GM12878 (cell line): ENCODE results near the gene KIF1C. TPM values are rescaled to one million over a fixed set of nuclear protein-coding genes. Genes with fewer than 3 reads are reported as not detected.

ENCODE experiments used
- ATAC-seq: fragments of 200-7000 bp; cut with Tn5 transposase; 3 replicates; pipeline ENCODE4 v1.9.1; 2020; ENCODE audit warnings: mild to moderate bottlenecking, moderate library complexity
- BruUV-seq: library from RNA; stranded (reverse); fragments of 400-500 nt; replicated peaks from 2 replicates; lab custom pipeline; 2021; lab: Mats Ljungman, UMichigan
- CTCF ChIA-PET: fragments of 300-600 bp; sonication (Branson Sonifier 250); formaldehyde crosslinking; extraction: SDS; loops from one replicate; lab custom pipeline; 2021; ENCODE audit warnings: inconsistent platforms; lab: Yijun Ruan, JAX
- POLR2A ChIA-PET: fragments of 350-600 bp; formaldehyde crosslinking; extraction: SDS; loops from one replicate; lab custom pipeline; 2021; ENCODE audit warnings: inconsistent platforms; lab: Charles Lee
- RAD21 ChIA-PET: fragments of 300-600 bp; sonication (Branson Sonifier 250); formaldehyde crosslinking; loops from one replicate; lab custom pipeline; 2023; ENCODE audit warnings: antibody characterized with exemption; ENCODE audit not compliant: unreplicated experiment; lab: Charles Lee
- SMC1A ChIA-PET: fragments of 300-600 bp; sonication (Branson Sonifier 250); formaldehyde crosslinking; loops from one replicate; lab custom pipeline; 2023; ENCODE audit not compliant: unreplicated experiment, uncharacterized antibody; lab: Charles Lee
- DNase-seq: peaks from one replicate; pipeline ENCODE4 v3.0.0-alpha.2; 2011; ENCODE audit warnings: low read depth, low spot score
- FAIRE-seq: peaks from 3 replicates; lab custom pipeline; 2011; peaks lifted over from hg19 to GRCh38; lab: Jason Lieb, UNC
- H2AFZ ChIP-seq: 2 replicates; pipeline ENCODE4 v1.6.0; 2011; ENCODE audit warnings: low read depth, low read length, control low read depth; ENCODE audit not compliant: control insufficient read depth
- H3K27ac ChIP-seq: 2 replicates; pipeline ENCODE4 v1.5.1; 2011; ENCODE audit warnings: control low read depth; ENCODE audit not compliant: control insufficient read depth, insufficient read depth
- H3K27me3 ChIP-seq, 2 experiments: replicated peaks in 1 of 2; 2 replicates each; pipeline versions ENCODE4 v1.6.0 to v1.6.1; 2011; ENCODE audit warnings: low read length in 1 of 2; ENCODE audit not compliant: control insufficient read depth in 2 of 2, insufficient read depth in 2 of 2
- H3K36me3 ChIP-seq, 2 experiments: 2 replicates each; pipeline ENCODE4 v1.5.1; 2011; ENCODE audit warnings: low read length in 1 of 2; ENCODE audit not compliant: control insufficient read depth in 2 of 2, insufficient read depth in 2 of 2
- H3K4me1 ChIP-seq: 2 replicates; pipeline ENCODE4 v1.6.1; 2011; ENCODE audit warnings: mild to moderate bottlenecking, low read length, moderate library complexity, mixed read lengths; ENCODE audit not compliant: control insufficient read depth, insufficient read depth
- H3K4me2 ChIP-seq: 2 replicates; pipeline ENCODE4 v1.6.0; 2011; ENCODE audit warnings: control low read depth; ENCODE audit not compliant: control insufficient read depth, insufficient read depth
- H3K4me3 ChIP-seq: fragments of 200-600 bp; sonication (generic); 2 replicates; pipeline ENCODE4 v1.5.1; 2016
- H3K79me2 ChIP-seq: 2 replicates; pipeline ENCODE4 v1.6.0; 2011; ENCODE audit warnings: low read length; ENCODE audit not compliant: control insufficient read depth, insufficient read depth
- H3K9ac ChIP-seq: 2 replicates; pipeline ENCODE4 v1.8.0; 2011; ENCODE audit warnings: low read length, control low read depth, mixed read lengths; ENCODE audit not compliant: control insufficient read depth, insufficient read depth
- H3K9me3 ChIP-seq: replicated peaks from 3 replicates; pipeline ENCODE4 v1.5.1; 2011; ENCODE audit warnings: mild to moderate bottlenecking, low read length; ENCODE audit not compliant: control insufficient read depth, insufficient read depth
- H4K20me1 ChIP-seq: 2 replicates; pipeline ENCODE4 v1.6.0; 2011; ENCODE audit not compliant: control insufficient read depth, insufficient read depth
- KDM1A ChIP-seq: fragments of 200-600 bp; sonication (generic); IDR thresholded peaks from 2 replicates; pipeline ENCODE4 v1.6.1; 2016; ENCODE audit warnings: borderline replicate concordance
- MEF2A ChIP-seq: IDR thresholded peaks from 2 replicates; pipeline ENCODE4 v1.6.1; 2011; ENCODE audit warnings: low read depth, mild to moderate bottlenecking, low read length, moderate library complexity; ENCODE audit not compliant: insufficient read depth
- MEF2B ChIP-seq: fragments of 450-650 bp; IDR thresholded peaks from 2 replicates; pipeline ENCODE4 v1.6.1; 2018; ENCODE audit warnings: mild to moderate bottlenecking, moderate library complexity; ENCODE audit not compliant: partially characterized antibody, poor library complexity, severe bottlenecking
- NR2C2 ChIP-seq: IDR thresholded peaks from 2 replicates; pipeline ENCODE4 v1.6.1; 2011; ENCODE audit warnings: borderline replicate concordance, low read depth; ENCODE audit not compliant: control insufficient read depth, insufficient read length
- POLR2AphosphoS5 ChIP-seq: IDR thresholded peaks from 2 replicates; pipeline ENCODE4 v1.6.1; 2011; ENCODE audit warnings: mild to moderate bottlenecking, low read length, inconsistent platforms
- PRDM15 ChIP-seq: fragments of 450-650 bp; formaldehyde crosslinking; IDR thresholded peaks from 2 replicates; pipeline ENCODE4 v1.4.0; 2020; ENCODE audit warnings: mild to moderate bottlenecking, moderate library complexity
- RCOR1 ChIP-seq: conservative IDR thresholded peaks from 2 replicates; pipeline ENCODE4 v1.6.1; 2012; ENCODE audit warnings: low read depth, low read length, improper control_type of control experiment
- RUNX3 ChIP-seq: IDR thresholded peaks from 2 replicates; pipeline ENCODE4 v1.6.1; 2012; ENCODE audit warnings: low read length, inconsistent platforms
- SP1 ChIP-seq: IDR thresholded peaks from one replicate; pipeline ENCODE4 v1.6.1; 2011; ENCODE audit warnings: low read depth, low read length
- ZZZ3 ChIP-seq: IDR thresholded peaks from 2 replicates; pipeline ENCODE4 v1.6.1; 2011; ENCODE audit warnings: low read depth; ENCODE audit not compliant: control insufficient read depth, insufficient read length
- WGBS: methylation state at CpG from one replicate; pipeline ENCODE4 v1.1.6; 2016; ENCODE audit warnings: low lambda C conversion rate; ENCODE audit not compliant: insufficient replicate concordance, insufficient coverage; ENCODE audit errors: missing lambda C conversion rate; 5-methylcytosine and 5-hydroxymethylcytosine counted together
- in situ Hi-C: fragments of 300-500 bp; cut with MboI; formaldehyde crosslinking; loops from 9 replicates; pipeline ENCODE4 v1.14.3; 2018; ENCODE audit warnings: mixed read lengths
- intact Hi-C: fragments of 100-400 bp; cut with micrococcal nuclease; formaldehyde crosslinking; loops from one replicate; pipeline ENCODE4 v1.14.2; 2022; ENCODE audit not compliant: unreplicated experiment
- polyA plus RNA-seq, 11 experiments: library from polyadenylated mRNA; depleted of rRNA in 4 of 11; unstranded in 6 of 11; stranded (reverse) in 5 of 11; fragments of >200 nt; fragmentation: Nextera tagmentation in 4 of 11; fragmentation: Illumina TruSeq in 1 of 11; extraction: Ambion mirVana in 4 of 11; extraction: Trizol in 1 of 11; gene quantifications; 1 replicate in 1 of 11; 2 replicates in 10 of 11; pipeline versions ENCODE4 v1.2.1 to v1.2.3, GENCODE V29; 2011 to 2016; ENCODE audit warnings: inconsistent platforms in 2 of 11, missing spikeins in 2 of 11, low read depth in 1 of 11
- total RNA-seq, 4 experiments: library from RNA; depleted of rRNA in 3 of 4; stranded (reverse); fragments of >200 nt in 3 of 4; fragmentation: Illumina TruSeq in 1 of 4; extraction: Trizol in 1 of 4; gene quantifications; 2 replicates each; pipeline versions ENCODE4 v1.2.1 to v1.2.3, GENCODE V29; 2013 to 2021
- TF ChIP-seq, protein P1 (sequence below): IDR thresholded peaks from 2 replicates; pipeline ENCODE4 v1.6.1; 2011; ENCODE audit warnings: mild to moderate bottlenecking, low read depth, low read length, moderate library complexity; ENCODE audit not compliant: insufficient replicate concordance

The KIF1C gene
- total and polyA plus RNA-seq, 10 of the 15 experiments (the other 5 are each of a cell fraction or from before 2014, with no cell fraction given): 1.4 to 65.9 (median 21.1) TPM

GRCh38 chr17:5047446-5047845 is 49.7 kb downstream of the KIF1C start:
- Histone ChIP-seq H3K36me3 (no peaks in the 10 kb centered on the region), H2AFZ (no peak overlapping the region), H3K4me1 (peaks cover 11% of the 10 kb centered on the region), H3K4me2 (no peak overlapping the region), H4K20me1 (no peaks in the 10 kb centered on the region), H3K9me3 (no peaks in the 10 kb centered on the region), H3K27ac (no peak overlapping the region), H3K27me3 (no peaks in the 10 kb centered on the region), H3K9ac (no peak overlapping the region), H3K79me2 (no peaks in the 10 kb centered on the region), H3K4me3 (no peak overlapping the region)
- ChIA-PET RAD21 (no interaction called here), CTCF (interaction anchor here (0.7 to 1.5 kb wide), 3 partner anchors 14 to 190 kb away, joined by 3 to 4 read pairs (median 4); no protein-coding TSS in a partner anchor), SMC1A (interaction anchor here (1.2 kb wide), 1 partner anchor 19 kb away, joined by 4 read pairs; no protein-coding TSS in a partner anchor), POLR2A (interaction anchor here (1.0 kb wide), 1 partner anchor 108 kb away, joined by 3 read pairs; the partner anchor contains the start of gene SLC25A11)
- FAIRE-seq (no peak), ATAC-seq (no peak), DNase-seq (no peak)
- WGBS: 71% methylated on average over 2 of the region's 2 CpGs
- TF ChIP-seq MEF2A (no peak), RCOR1 (no peak), POLR2AphosphoS5 (no peak), RUNX3 (no peak)
- intact Hi-C loops (no loop called here), in situ Hi-C loops (no loop called here)
- no TSS peak for BruUV-seq

- ATAC-seq (peak; percentile 66), FAIRE-seq (no peak)
- peak overlapping the region; percentile 30 for H3K27ac ChIP-seq
- TF ChIP-seq MEF2B (peak; percentile 40), ZZZ3 (no peak), MEF2A (peak; percentile 39; the same call in 1 of the 2 replicates), KDM1A (no peak), NR2C2 (no peak), SP1 (no peak), PRDM15 (CRISPR knock-in tag) (no peak)
- TF ChIP-seq, protein P1, sequence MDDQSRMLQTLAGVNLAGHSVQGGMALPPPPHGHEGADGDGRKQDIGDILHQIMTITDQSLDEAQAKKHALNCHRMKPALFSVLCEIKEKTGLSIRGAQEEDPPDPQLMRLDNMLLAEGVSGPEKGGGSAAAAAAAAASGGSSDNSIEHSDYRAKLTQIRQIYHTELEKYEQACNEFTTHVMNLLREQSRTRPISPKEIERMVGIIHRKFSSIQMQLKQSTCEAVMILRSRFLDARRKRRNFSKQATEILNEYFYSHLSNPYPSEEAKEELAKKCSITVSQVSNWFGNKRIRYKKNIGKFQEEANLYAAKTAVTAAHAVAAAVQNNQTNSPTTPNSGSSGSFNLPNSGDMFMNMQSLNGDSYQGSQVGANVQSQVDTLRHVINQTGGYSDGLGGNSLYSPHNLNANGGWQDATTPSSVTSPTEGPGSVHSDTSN: no peak
These were observed 51.6 kb downstream of the KIF1C start for GRCh38 chr17:5049314-5049841.

More at GRCh38 chr17:5049314-5049841, 51.6 kb downstream of the KIF1C start:
- intact Hi-C loops (no loop called here), in situ Hi-C loops (no loop called here)
- CTCF ChIA-PET: interaction anchor here (1.8 to 5.1 kb wide), 2 partner anchors 13 to 19 kb away, joined by 8 to 42 read pairs; no protein-coding TSS in a partner anchor
- SMC1A ChIA-PET: interaction anchor here (0.8 to 1.6 kb wide), 4 partner anchors 13 to 140 kb away, joined by 3 to 4 read pairs (median 3); partner anchors contain the start of gene SLC52A1
- H3K36me3 ChIP-seq: no peaks in the 10 kb centered on the region
- H3K9ac ChIP-seq: peak overlapping the region; percentile 25; the same call in 1 of the 2 replicates
- DNase-seq: peak; percentile 23
- no TSS peak for BruUV-seq
- WGBS: 28% methylated on average over 4 of the region's 5 CpGs
- RAD21 ChIA-PET: interaction anchor here (1.0 kb wide), 1 partner anchor 10 kb away, joined by 3 read pairs; no protein-coding TSS in a partner anchor
- H3K4me2 ChIP-seq: peak overlapping the region; percentile 26; the same call in 1 of the 2 replicates
- peak overlapping the region; percentile 43 for H2AFZ ChIP-seq
- H3K79me2 ChIP-seq: no peaks in the 10 kb centered on the region
- H3K4me1 ChIP-seq: peaks cover 11% of the 10 kb centered on the region
- H3K27me3 ChIP-seq: no peaks in the 10 kb centered on the region
- H3K4me3 ChIP-seq: no peak overlapping the region
- no peaks in the 10 kb centered on the region for H4K20me1 ChIP-seq
- no peaks in the 10 kb centered on the region for H3K9me3 ChIP-seq
- POLR2A ChIA-PET: no interaction called here
